HFF-Myc (cell line): ENCODE data around the gene MAP3K5.

Experiments used
- DNase-seq: peaks from one replicate; pipeline ENCODE4 v3.0.0-alpha.2; 2011; ENCODE audit warnings: low read depth; ENCODE audit errors: extremely low read depth
- H3K4me3 ChIP-seq: replicated peaks from 2 replicates; pipeline ENCODE4 v1.5.1; 2011; ENCODE audit warnings: low read depth, mild to moderate bottlenecking, control low read depth, low read length
- TF ChIP-seq, protein P1 (sequence below): IDR thresholded peaks from 2 replicates; pipeline ENCODE4 v1.5.1; 2012; ENCODE audit warnings: mild to moderate bottlenecking, low read depth, low read length, control low read depth; ENCODE audit errors: missing control alignments

Gene MAP3K5

DNA sequence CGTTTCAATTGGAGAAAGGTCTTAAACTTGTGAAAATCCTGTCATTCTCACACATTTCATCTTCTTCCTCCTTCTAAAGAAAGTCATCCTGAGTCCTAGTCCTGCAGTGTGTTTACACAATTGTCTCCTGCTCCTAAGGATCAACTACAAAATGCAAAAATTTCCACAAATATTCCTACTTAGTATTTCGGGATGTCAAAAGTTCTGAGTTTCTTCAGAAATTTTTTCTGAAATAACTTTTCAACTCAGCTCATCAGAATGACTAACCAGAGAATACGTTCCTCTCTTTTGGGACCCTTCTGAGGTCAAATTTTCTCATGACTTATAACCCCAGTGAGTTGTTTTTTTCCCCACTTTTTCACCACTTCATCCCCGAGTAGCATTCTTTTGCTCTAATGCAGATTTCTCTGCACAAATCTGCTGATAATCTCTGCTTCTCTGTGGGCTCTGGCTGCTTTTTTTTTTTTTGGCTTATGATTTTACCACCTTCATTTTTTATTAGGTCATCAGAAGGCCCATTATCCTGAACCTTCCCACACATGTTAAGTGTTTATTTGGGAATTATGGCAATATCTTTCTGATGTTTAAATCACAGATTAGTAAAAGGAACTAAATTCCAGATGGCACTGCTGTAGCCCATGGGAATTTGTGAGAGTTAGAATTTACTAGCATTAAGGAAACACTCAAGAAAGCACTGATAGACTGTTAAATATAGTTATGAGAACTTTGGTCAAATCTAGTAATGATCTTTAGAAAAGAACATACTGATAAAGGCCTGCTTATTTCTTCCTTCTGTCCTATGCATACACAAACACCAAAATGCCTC lies 41.4 kb downstream of the MAP3K5 start:
- TF ChIP-seq, protein P1, sequence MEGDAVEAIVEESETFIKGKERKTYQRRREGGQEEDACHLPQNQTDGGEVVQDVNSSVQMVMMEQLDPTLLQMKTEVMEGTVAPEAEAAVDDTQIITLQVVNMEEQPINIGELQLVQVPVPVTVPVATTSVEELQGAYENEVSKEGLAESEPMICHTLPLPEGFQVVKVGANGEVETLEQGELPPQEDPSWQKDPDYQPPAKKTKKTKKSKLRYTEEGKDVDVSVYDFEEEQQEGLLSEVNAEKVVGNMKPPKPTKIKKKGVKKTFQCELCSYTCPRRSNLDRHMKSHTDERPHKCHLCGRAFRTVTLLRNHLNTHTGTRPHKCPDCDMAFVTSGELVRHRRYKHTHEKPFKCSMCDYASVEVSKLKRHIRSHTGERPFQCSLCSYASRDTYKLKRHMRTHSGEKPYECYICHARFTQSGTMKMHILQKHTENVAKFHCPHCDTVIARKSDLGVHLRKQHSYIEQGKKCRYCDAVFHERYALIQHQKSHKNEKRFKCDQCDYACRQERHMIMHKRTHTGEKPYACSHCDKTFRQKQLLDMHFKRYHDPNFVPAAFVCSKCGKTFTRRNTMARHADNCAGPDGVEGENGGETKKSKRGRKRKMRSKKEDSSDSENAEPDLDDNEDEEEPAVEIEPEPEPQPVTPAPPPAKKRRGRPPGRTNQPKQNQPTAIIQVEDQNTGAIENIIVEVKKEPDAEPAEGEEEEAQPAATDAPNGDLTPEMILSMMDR, result no peak
- H3K4me3 ChIP-seq, result no peak overlapping the region
- no peak for DNase-seq

DNA sequence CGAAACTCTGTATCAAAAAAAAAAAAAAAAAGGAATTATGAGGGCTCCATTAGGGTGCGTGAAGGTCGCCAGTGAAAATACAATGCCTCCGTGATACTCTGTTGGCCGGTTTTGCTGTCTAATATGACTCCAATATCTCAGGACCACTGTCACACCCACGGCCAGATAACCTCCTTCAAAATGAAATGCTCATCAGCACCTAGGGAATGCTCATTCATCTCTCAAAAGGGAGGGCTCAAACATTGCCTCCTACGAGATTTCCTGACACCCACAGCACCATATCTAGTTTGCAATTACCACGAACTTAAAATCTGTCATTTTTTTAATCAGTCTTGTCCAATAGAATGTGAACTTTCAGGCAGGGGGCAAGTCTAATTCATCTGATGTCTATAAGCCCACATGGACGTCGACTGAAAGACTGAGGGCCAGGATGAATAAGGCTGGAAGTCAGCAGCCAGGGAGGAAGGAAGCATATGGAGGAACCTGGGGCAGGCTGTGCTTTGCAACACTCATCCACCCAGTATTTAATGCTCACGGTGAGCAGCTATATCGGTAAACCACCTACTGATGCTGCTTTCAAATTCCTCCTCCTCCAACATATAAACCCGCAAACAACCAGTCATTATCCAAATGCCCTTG lies 42.8 kb downstream of the MAP3K5 start:
- DNase-seq, result no peak
- no peak overlapping the region for H3K4me3 ChIP-seq
- TF ChIP-seq, protein P1, result no peak

DNA sequence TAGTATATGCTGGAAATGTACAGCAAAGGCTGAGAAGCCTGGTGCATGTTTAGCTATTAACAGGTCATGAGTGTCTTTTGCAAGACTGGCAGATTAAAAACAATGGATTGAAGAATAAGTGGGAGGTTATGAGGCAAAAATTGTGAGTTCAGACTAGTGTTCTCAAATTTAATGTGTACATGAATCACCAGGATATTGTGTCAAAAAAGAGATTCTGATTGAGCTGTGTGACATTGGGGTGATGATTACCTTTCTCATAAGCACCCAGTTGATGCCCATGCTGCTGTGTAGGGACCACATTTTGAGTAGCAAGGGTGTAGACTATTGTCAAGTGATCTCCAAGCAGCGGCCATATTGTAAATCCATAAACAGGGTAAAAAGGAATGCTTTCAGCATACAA lies 44.8 kb downstream of the MAP3K5 start:
- DNase-seq, result no peak
- TF ChIP-seq, protein P1, result no peak
- no peak overlapping the region for H3K4me3 ChIP-seq

DNA sequence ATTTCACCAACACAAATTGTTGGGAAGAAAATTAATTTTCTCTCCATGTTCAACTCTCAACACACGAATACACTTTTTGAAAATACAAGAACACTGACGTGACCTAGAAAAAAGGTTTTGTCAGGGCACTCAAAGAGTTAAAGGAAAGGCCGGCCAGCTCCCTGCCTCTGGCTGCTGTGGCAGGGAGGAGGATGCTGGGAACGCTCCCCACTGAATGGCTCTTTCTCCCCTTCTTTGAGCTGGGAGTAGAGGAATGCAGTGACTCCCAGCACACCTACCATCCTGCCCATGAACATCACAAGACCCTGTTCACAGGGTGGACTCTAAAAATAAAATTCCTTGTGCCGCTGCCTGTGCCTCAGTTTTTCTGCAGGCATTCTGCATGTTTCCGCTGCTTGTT lies 47.0 kb downstream of the MAP3K5 start:
- H3K4me3 ChIP-seq, result no peak overlapping the region
- TF ChIP-seq, protein P1, result no peak
- no peak for DNase-seq

DNA sequence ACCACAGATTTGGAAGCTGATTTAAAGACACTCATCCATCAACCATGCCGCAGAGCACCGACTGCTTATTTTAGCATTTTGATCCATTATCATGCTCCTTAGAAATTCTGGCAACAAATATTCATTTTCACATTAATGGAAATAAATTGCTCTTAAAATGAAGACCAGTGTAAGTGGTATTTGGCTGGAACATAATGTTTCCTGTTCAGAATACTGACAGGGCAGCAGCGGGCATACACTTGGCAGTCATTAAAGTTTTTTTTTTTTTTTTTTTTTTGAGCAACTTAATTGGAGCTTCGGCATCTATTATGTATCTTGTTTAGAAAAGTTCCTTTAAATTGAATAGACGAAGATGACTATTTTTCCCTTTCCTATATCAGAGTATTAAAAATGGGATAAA lies 47.4 kb downstream of the MAP3K5 start:
- TF ChIP-seq, protein P1, result no peak
- no peak for DNase-seq
- no peak overlapping the region for H3K4me3 ChIP-seq

DNA sequence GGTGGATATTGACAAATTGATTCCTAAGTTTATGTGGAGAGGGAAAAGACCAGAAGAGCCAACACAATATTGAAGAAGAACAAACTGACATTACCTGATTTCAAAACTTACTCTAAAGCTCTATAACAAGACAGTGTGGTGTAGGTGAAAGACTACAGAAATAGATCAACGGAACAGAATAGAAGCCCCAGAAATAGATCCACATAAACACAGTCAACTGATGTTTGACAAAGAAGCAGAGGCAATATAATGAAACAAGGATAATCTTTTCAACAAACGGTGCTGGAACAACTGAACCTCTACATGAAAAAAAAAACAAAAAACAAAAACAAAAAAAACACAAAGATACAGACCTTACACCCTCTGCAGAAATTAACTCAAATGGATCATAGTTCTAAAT lies 50.2 kb downstream of the MAP3K5 start:
- TF ChIP-seq, protein P1, result no peak

More for the DNA sequence above, 50.2 kb downstream of the MAP3K5 start:
- H3K4me3 ChIP-seq, result no peak overlapping the region
- DNase-seq, result no peak
